K562 (cell line): Measurements from ENCODE around the gene MYG1. TPM values are rescaled to one million over a fixed set of nuclear protein-coding genes. Genes with fewer than 3 reads are reported as not detected.

Source experiments
- GABPA ChIP-seq: fragments of 200-800 bp; sonication (Bioruptor generic); conservative IDR thresholded peaks from 2 replicates; pipeline ENCODE4 v1.6.1; 2016; ENCODE audit warnings: low read depth, missing genetic modification characterization, missing compliant biosample characterization
- HMGN3 ChIP-seq: IDR thresholded peaks from 2 replicates; pipeline ENCODE4 v1.6.1; 2011; ENCODE audit warnings: borderline replicate concordance, low read depth, mild to moderate bottlenecking, mixed read lengths, low read length; ENCODE audit not compliant: insufficient read length; ENCODE audit errors: extremely low read depth
- ILF3 ChIP-seq: fragments of 450-650 bp; IDR thresholded peaks from 2 replicates; pipeline ENCODE4 v1.6.1; 2018; ENCODE audit warnings: antibody characterized with exemption, mild to moderate bottlenecking, moderate library complexity, borderline replicate concordance
- MYC ChIP-seq, 2 experiments: fragments of 250-450 bp in 1 of 2; sonication (Bioruptor Pico) in 1 of 2; IDR thresholded peaks; 2 replicates each; pipeline versions ENCODE4 v1.5.1 to v1.6.1; 2012 to 2021; ENCODE audit warnings: low read depth in 2 of 2, borderline replicate concordance in 1 of 2, improper control_type of control experiment in 1 of 2, low read length in 1 of 2, mild to moderate bottlenecking in 1 of 2, moderate library complexity in 1 of 2
- RAD51 ChIP-seq: fragments of 450-650 bp; IDR thresholded peaks from 2 replicates; pipeline ENCODE4 v1.7.1; 2016; ENCODE audit warnings: low read depth, mild to moderate bottlenecking, borderline replicate concordance
- SIN3B ChIP-seq: fragments of 450-650 bp; IDR thresholded peaks from 2 replicates; pipeline ENCODE4 v1.6.1; 2017; ENCODE audit warnings: low read depth, mild to moderate bottlenecking, moderate library complexity
- YY1 ChIP-seq, 3 experiments: IDR thresholded peaks; 2 replicates each; pipeline ENCODE4 v1.6.1; 2011; ENCODE audit warnings: low read length in 2 of 3, mild to moderate bottlenecking in 2 of 3, moderate library complexity in 2 of 3, borderline replicate concordance in 1 of 3, control low read depth in 1 of 3, low read depth in 1 of 3; ENCODE audit not compliant: insufficient read depth in 3 of 3, insufficient replicate concordance in 2 of 3, control insufficient read depth in 1 of 3, insufficient read length in 1 of 3; ENCODE audit errors: extremely low read depth in 1 of 3
- ZNF263 ChIP-seq: sonication (generic); formaldehyde crosslinking; IDR thresholded peaks from 2 replicates; pipeline ENCODE4 v1.8.0; 2022; ENCODE audit warnings: mild to moderate bottlenecking, missing genetic modification reagents, borderline replicate concordance
- polyA plus RNA-seq, 8 experiments: library from polyadenylated mRNA; depleted of rRNA in 4 of 8; stranded (reverse) in 5 of 8; unstranded in 3 of 8; fragments of >200 nt; fragmentation: Nextera tagmentation in 2 of 8; fragmentation: Illumina TruSeq in 1 of 8; extraction: Ambion mirVana in 2 of 8; extraction: Trizol in 1 of 8; gene quantifications; 2 replicates each; pipeline versions ENCODE4 v1.2.1 to v1.2.3, GENCODE V29; 2011 to 2014; ENCODE audit warnings: inconsistent platforms in 1 of 8, missing spikeins in 1 of 8
- total RNA-seq, 7 experiments: library from RNA; depleted of rRNA in 6 of 7; stranded (reverse); fragments of >200 nt in 6 of 7; fragmentation: Illumina TruSeq in 2 of 7; extraction: Trizol in 2 of 7; gene quantifications; 2 replicates each; pipeline versions ENCODE4 v1.2.1 to v1.2.3, GENCODE V29; 2011 to 2021; ENCODE audit warnings: low replicate concordance in 1 of 7
- TF ChIP-seq, protein P1 (sequence below), 2 experiments: IDR thresholded peaks; 2 replicates each; pipeline ENCODE4 v1.6.1; 2012; ENCODE audit warnings: improper control_type of control experiment in 2 of 2, low read depth in 2 of 2, low read length in 2 of 2, borderline replicate concordance in 1 of 2

The MYG1 gene
- total and polyA plus RNA-seq, 9 of the 15 experiments (the other 6 are each of a cell fraction or from before 2014, with no cell fraction given): 0.45 to 5.6 (median 2.1) TPM

DNA sequence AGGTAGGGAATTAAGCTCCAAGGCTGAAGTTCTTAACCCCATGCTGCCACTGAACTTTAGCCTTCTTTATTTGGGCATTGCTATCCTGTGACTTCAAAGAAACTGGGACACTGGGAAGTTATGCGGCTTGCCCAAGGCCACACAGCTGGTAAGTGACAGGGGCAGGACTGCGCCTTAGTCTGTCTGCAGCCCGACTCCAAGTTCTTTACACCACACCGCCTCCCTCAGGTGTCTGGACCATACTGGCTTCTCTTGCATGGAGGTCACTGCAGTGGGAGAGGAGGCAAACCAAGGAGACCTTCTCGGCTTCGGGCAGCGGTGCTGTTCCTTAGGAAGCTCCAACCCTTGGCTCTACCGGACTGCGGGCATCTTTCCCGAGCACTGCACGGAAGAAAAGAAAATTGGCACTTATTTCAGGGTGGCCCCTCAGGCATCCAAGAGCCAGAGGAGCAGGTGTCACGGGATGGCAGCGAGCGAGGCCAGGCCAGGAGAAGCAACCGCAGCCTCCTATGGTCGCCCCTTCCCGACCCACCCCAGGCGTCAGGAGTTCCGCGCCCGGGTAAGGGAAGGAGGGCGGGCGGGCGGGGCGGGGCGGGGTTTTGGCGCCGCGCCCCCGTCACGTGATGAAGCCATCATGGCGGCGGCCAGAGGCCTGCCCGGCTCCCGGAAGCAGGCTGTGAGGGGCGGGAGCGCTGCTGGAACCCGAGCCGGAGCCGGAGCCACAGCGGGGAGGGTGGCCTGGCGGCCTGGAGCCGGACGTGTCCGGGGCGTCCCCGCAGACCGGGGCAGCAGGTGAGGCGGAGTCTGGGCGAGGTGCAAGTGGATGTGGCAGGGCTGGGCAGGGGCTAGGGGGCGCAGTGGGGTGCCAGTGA lies 47.8 kb upstream of the MYG1 start (continued):
- TF ChIP-seq, protein P1, sequence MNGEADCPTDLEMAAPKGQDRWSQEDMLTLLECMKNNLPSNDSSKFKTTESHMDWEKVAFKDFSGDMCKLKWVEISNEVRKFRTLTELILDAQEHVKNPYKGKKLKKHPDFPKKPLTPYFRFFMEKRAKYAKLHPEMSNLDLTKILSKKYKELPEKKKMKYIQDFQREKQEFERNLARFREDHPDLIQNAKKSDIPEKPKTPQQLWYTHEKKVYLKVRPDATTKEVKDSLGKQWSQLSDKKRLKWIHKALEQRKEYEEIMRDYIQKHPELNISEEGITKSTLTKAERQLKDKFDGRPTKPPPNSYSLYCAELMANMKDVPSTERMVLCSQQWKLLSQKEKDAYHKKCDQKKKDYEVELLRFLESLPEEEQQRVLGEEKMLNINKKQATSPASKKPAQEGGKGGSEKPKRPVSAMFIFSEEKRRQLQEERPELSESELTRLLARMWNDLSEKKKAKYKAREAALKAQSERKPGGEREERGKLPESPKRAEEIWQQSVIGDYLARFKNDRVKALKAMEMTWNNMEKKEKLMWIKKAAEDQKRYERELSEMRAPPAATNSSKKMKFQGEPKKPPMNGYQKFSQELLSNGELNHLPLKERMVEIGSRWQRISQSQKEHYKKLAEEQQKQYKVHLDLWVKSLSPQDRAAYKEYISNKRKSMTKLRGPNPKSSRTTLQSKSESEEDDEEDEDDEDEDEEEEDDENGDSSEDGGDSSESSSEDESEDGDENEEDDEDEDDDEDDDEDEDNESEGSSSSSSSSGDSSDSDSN (IDR thresholded peaks at IDR 0.05; ENCODE audit: borderline replicate concordance in 1 of 2, low read depth in 2 of 2, low read length in 2 of 2): peak in 1 of 2 experiments; percentile 50; a peak in 2 of 4 replicates
- TF ChIP-seq ILF3 (no peak), GABPA (tag) (peak; percentile 81), RAD51 (peak; percentile 91), ZNF263 (no peak), SIN3B (peak; percentile 98), HMGN3 (peak; percentile 70), YY1 (IDR thresholded peaks at IDR 0.05; ENCODE audit: borderline replicate concordance in 1 of 3, control insufficient read depth in 1 of 3, extremely low read depth in 1 of 3, insufficient read depth in 3 of 3, insufficient read length in 1 of 3, insufficient replicate concordance in 2 of 3, low read depth in 1 of 3, low read length in 2 of 3) (peak; percentile 73 to 97 (median 94)), MYC (IDR thresholded peaks at IDR 0.05; ENCODE audit: low read depth, low read length) (peak; percentile 52; the same call in 1 of the 2 replicates), MYC (CRISPR knock-in tag; IDR thresholded peaks at IDR 0.05; ENCODE audit: borderline replicate concordance, low read depth) (no peak)
